ENCODE measurements around the gene TRIP13. TPM values are rescaled to one million over a fixed set of nuclear protein-coding genes. Genes with fewer than 3 reads are reported as not detected.

The TRIP13 gene
- total RNA-seq, 4 donors from 2014 or later: 1.1 to 1.7 (median 1.3) TPM; not detected in 1

DNA sequence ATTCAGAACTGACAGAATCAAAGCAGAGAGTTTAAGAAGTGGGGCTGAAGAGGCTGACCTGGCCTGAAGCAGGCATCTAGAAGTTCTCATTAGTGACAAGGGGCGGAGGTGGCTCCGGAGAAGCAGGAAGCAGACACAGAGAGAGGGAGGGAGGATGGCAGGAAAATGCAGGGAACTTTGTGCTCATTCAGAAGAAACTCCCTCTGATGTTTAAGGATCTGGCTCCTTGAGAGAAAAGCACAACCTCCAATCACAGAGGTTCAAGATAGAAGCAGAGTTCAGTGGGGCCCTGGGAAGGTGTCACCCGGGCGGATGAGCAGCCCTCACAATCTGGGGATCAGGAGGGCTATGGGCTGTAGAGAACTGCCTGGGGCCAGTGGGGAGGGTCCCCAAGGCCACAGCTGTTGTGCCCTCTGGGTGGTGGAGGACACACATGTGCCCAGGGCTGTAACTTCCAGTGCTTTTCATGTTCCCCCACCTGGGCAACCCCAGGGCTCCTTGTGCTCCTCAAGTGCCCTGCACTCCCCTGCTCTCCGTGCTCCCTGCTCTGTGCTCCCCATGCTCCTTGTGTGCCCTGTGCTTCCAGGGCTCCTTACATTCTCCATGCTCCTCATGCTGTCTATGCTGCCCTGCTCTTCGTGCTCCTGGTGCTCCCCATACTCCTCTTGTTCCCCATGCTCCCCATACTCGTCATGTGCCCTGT is 51.4 kb downstream of the TRIP13 start:
- Histone ChIP-seq H3K27me3 (no peaks in the 10 kb centered on the region), H3K4me3 (replicated peaks in 1 of 3) (no peak overlapping the region), H3K9me3 (no peaks in the 10 kb centered on the region), H3K36me3 (no peaks in the 10 kb centered on the region), H3K27ac (no peak overlapping the region), H3K4me1 (no peaks in the 10 kb centered on the region)
- intact Hi-C loops (cut with DNase I): no loop called here
- no peak for DNase-seq
- TF ChIP-seq, protein P1, sequence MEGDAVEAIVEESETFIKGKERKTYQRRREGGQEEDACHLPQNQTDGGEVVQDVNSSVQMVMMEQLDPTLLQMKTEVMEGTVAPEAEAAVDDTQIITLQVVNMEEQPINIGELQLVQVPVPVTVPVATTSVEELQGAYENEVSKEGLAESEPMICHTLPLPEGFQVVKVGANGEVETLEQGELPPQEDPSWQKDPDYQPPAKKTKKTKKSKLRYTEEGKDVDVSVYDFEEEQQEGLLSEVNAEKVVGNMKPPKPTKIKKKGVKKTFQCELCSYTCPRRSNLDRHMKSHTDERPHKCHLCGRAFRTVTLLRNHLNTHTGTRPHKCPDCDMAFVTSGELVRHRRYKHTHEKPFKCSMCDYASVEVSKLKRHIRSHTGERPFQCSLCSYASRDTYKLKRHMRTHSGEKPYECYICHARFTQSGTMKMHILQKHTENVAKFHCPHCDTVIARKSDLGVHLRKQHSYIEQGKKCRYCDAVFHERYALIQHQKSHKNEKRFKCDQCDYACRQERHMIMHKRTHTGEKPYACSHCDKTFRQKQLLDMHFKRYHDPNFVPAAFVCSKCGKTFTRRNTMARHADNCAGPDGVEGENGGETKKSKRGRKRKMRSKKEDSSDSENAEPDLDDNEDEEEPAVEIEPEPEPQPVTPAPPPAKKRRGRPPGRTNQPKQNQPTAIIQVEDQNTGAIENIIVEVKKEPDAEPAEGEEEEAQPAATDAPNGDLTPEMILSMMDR (IDR thresholded peaks at IDR 0.05): no peak
- TF ChIP-seq POLR2A (IDR thresholded peaks at IDR 0.05): no peak
- WGBS, 2 donors: 52 to 54% methylated on average over 7 of the region's 7 CpGs

DNA sequence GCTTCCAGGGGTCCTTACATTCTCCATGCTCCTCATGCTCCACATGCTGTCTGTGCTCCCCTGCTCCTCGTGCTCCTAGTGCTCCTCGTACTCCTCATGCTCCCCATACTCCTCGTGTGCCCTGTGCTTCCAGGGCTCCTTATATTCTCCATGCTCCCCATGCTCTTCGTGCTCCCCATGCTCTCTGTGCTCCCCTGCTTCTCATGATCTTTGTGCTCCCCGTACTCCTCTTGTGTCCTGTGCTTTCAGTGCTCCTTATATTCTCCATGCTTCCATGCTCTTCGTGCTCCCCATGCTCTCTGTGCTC is 51.9 kb downstream of the TRIP13 start:
- Histone ChIP-seq H3K36me3 (no peaks in the 10 kb centered on the region), H3K27me3 (no peaks in the 10 kb centered on the region), H3K4me3 (replicated peaks in 1 of 3) (no peak overlapping the region), H3K4me1 (no peaks in the 10 kb centered on the region), H3K9me3 (no peaks in the 10 kb centered on the region), H3K27ac (no peak overlapping the region)
- 89 to 92% methylated on average over 6 of the region's 6 CpGs for WGBS, 2 donors
- TF ChIP-seq, protein P1 (IDR thresholded peaks at IDR 0.05): no peak
- TF ChIP-seq POLR2A (IDR thresholded peaks at IDR 0.05): no peak
- intact Hi-C loops (cut with DNase I): no loop called here
- DNase-seq: no peak

DNA sequence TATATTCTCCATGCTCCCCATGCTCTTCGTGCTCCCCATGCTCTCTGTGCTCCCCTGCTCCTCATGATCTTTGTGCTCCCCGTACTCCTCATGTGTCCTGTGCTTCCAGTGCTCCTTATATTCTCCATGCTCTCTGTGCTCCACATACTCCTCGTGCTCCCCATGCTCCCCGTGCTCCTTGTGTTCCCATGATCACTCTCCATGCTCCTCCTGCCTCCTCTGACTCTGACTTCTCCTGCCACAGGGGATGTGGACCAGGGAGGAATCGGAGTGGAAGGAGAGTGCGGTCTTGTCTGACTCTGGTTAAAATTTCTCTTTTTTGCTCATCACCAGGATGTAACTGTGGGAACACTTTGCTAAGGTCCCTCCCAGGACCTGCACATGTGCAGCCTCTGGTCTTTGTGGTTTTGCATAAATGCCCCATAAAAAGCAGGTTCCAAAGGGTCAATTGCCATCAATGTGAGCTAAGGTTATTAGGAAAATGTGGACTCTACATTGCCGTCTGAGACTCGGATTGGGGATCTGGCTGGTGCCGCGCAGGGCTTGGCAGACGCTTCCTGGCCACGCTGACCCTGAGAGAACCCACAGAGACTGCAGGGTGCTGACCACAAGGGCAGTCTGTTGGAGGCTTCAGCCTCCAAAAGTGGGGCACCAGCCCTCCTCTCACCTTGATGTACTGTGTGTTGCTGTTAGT is 52.5 kb downstream of the TRIP13 start:
- H3K4me3 ChIP-seq (replicated peaks in 1 of 3): no peak overlapping the region
- 75 to 89% methylated on average over 12 of the region's 12 CpGs for WGBS, 2 donors
- no peak overlapping the region for H3K27ac ChIP-seq

DNA sequence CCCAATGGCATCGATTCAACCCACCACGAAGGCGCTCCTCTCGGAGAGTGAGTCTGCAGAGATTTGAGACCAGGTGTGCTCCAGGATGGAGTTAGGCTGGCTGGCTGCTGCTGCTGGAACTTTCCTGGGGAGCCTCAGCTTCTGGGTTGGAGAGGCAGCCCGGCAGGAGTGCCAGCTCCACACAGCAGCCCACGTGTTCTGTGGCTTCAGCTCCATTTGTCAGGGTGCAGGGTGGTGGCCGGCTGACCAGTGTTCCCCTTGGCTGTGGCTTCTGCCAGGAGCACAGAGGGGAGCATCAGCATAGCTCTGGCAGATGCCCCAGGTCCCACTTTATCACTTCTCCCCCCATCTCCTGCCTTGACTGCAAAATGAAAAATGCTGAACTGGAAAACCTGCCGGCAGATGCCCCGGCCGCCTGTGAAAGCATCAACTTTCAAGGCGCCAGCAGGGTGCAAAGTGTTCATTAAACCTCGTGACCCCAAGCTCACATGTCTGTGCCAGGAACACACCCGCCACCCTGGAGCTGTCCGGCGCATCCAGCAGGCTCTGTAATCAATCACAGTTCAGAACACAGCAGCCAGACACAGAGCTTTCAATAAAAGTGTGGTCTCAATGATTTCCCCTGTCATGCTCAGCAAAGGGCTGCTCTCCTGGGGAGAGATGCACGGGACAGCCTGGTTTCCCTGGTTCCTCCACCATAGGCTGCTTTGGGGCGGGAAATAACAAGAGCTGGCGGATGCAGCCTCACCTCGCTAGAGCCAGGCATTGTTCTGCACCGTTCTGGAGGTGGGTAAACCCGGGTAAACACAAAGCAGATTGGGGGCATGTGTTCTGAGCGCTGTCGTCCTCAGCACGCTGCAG is 53.2 kb downstream of the TRIP13 start:
- DNase-seq: no peak
- Histone ChIP-seq H3K36me3 (no peaks in the 10 kb centered on the region), H3K9me3 (no peaks in the 10 kb centered on the region), H3K4me1 (no peaks in the 10 kb centered on the region), H3K27me3 (no peaks in the 10 kb centered on the region), H3K27ac (no peak overlapping the region), H3K4me3 (replicated peaks in 1 of 3) (no peak overlapping the region)
- TF ChIP-seq, protein P1 (IDR thresholded peaks at IDR 0.05): no peak
- no peak for TF ChIP-seq POLR2A (IDR thresholded peaks at IDR 0.05)
- 34 to 38% methylated on average over 14 to 23 of the region's 24 CpGs for WGBS, 2 donors
- intact Hi-C loops (cut with DNase I): no loop called here

More for the DNA sequence above, 52.5 kb downstream of the TRIP13 start:
- Histone ChIP-seq H3K9me3 (no peaks in the 10 kb centered on the region), H3K36me3 (no peaks in the 10 kb centered on the region), H3K4me1 (no peaks in the 10 kb centered on the region), H3K27me3 (no peaks in the 10 kb centered on the region)
- intact Hi-C loops (cut with DNase I): no loop called here
- no peak for DNase-seq
- TF ChIP-seq POLR2A (IDR thresholded peaks at IDR 0.05): no peak
- TF ChIP-seq, protein P1 (IDR thresholded peaks at IDR 0.05): no peak

All from thyroid gland (tissue), 4 donors.